ENCODE measurements around the gene PRPF38B. TPM values are rescaled to one million over a fixed set of nuclear protein-coding genes. Genes with fewer than 3 reads are reported as not detected.
A peak's percentile ranks its signal among the peaks of the same experiment; 100 is the strongest.

Gene PRPF38B
- total and polyA plus RNA-seq, 2 of the 4 experiments (the other 2 are of a cell fraction) = 9.0 to 19.3 TPM

- H3K36me3 ChIP-seq (ENCODE audit: control insufficient read depth, insufficient read depth, low read length) = no peaks in the 10 kb centered on the region
- no peaks in the 10 kb centered on the region for H4K20me1 ChIP-seq (ENCODE audit: insufficient read depth, low read length)
- intact Hi-C loops (cut with micrococcal nuclease) (no loop called here), dilution Hi-C loops (cut with HindIII; ENCODE audit: low sequenced_read_pairs, unreplicated experiment) (no loop called here), in situ Hi-C loops (cut with MboI; ENCODE audit: low sequenced_read_pairs) (no loop called here)
- no peak overlapping the region for H3K18ac ChIP-seq (ENCODE audit: low read depth, low read length)
- H3K9ac ChIP-seq (ENCODE audit: low read depth, low read length) = no peak overlapping the region
- no CpG with 5 or more reads among the region's 2 CpGs for WGBS, 2 experiments (ENCODE audit: extremely low coverage in 2 of 2, insufficient read length in 1 of 2)
- no peak overlapping the region for H4K91ac ChIP-seq (ENCODE audit: insufficient read depth, low read depth, low read length)
- no peak overlapping the region for H2AK9ac ChIP-seq (replicated peaks; ENCODE audit: low read depth, low read length, poor library complexity)
- no peak overlapping the region for H2BK5ac ChIP-seq (ENCODE audit: low read depth, low read length, poor library complexity, severe bottlenecking)
- peak overlapping the region; percentile 48; the same call in 1 of the 2 replicates for H3K4me2 ChIP-seq (ENCODE audit: low read depth, low read length)
- H2BK20ac ChIP-seq (ENCODE audit: low read depth, low read length) = no peak overlapping the region
- ChIA-PET POLR2A (ENCODE audit: unreplicated experiment) (no interaction called here), CTCF (interaction anchor here (1.3 kb wide), 1 partner anchor 12 kb away, joined by 3 read pairs; no protein-coding TSS in a partner anchor)
- no peak overlapping the region for H4K8ac ChIP-seq (ENCODE audit: low read depth in 2 of 2, low read length in 2 of 2)
- no peak overlapping the region for H3K23ac ChIP-seq (ENCODE audit: low read depth, low read length)
- DNase-seq (peak; percentile 60), ATAC-seq (ENCODE audit: low read depth) (peak; percentile 52)
- no peak overlapping the region for H3K4ac ChIP-seq (ENCODE audit: low read depth, low read length)
- no peak overlapping the region for H3K14ac ChIP-seq (replicated peaks; ENCODE audit: low read depth, low read length)
- H3K79me1 ChIP-seq (ENCODE audit: low read depth in 1 of 2, low read length in 2 of 2) = no peaks in the 10 kb centered on the region; a peak in 1 of 4 replicates
- peaks cover 25% of the 10 kb centered on the region for H3K4me1 ChIP-seq (ENCODE audit: control insufficient read depth, insufficient read depth, low read length)
- H3K27ac ChIP-seq (ENCODE audit: insufficient read depth, low read length) = no peak overlapping the region
- no peak overlapping the region for H3K56ac ChIP-seq (ENCODE audit: extremely low read depth, insufficient read depth, low read length)
- 0 out of 2 replicates have a peak, but pooled peaks cover 6% of the 10 kb centered on the region for H3K9me1 ChIP-seq (ENCODE audit: insufficient read depth, low read length)
- H2BK120ac ChIP-seq (ENCODE audit: low read depth, low read length) = no peak overlapping the region
- no peak overlapping the region for H2BK15ac ChIP-seq (ENCODE audit: low read depth, low read length)
- H2AK5ac ChIP-seq (ENCODE audit: low read depth, low read length) = no peak overlapping the region
- no peak overlapping the region for H2AFZ ChIP-seq (replicated peaks; ENCODE audit: low read length, poor library complexity)
- H3K27me3 ChIP-seq (ENCODE audit: control insufficient read depth, insufficient read depth, low read length) = no peaks in the 10 kb centered on the region
- BruUV-seq (replicated peaks) = no TSS peak
- H3K4me3 ChIP-seq (ENCODE audit: insufficient read depth, low read depth, low read length) = no peak overlapping the region
- H3K9me3 ChIP-seq (ENCODE audit: control insufficient read depth, insufficient read depth, low read length) = no peaks in the 10 kb centered on the region
- H4K5ac ChIP-seq (ENCODE audit: low read depth, low read length) = no peak overlapping the region
- TF ChIP-seq FOS (IDR thresholded peaks at IDR 0.05; ENCODE audit: low read depth, low read length) (no peak), NFE2L2 (IDR thresholded peaks at IDR 0.05; ENCODE audit: low read depth, low read length) (no peak), MAFK (IDR thresholded peaks at IDR 0.05; ENCODE audit: low read depth, low read length) (no peak), USF2 (IDR thresholded peaks at IDR 0.05; ENCODE audit: low read depth, low read length) (no peak), RFX5 (IDR thresholded peaks at IDR 0.05; ENCODE audit: low read depth, low read length) (no peak), BHLHE40 (IDR thresholded peaks at IDR 0.05; ENCODE audit: low read depth, low read length) (no peak), CEBPB (IDR thresholded peaks at IDR 0.05; ENCODE audit: low read depth, low read length) (no peak), MXI1 (IDR thresholded peaks at IDR 0.05; ENCODE audit: borderline replicate concordance, low read depth, low read length) (no peak), RAD21 (IDR thresholded peaks at IDR 0.05; ENCODE audit: low read length) (no peak), ELK1 (IDR thresholded peaks at IDR 0.05; ENCODE audit: borderline replicate concordance, low read depth, low read length) (no peak), POLR2A (IDR thresholded peaks at IDR 0.05; ENCODE audit: low read depth, low read length) (no peak), SMC3 (IDR thresholded peaks at IDR 0.05; ENCODE audit: low read depth, low read length) (no peak), MAZ (IDR thresholded peaks at IDR 0.05; ENCODE audit: borderline replicate concordance, low read depth, low read length) (no peak), CTCF (conservative IDR thresholded peaks at IDR 0.05; ENCODE audit: low read depth, low read length) (no peak), RCOR1 (IDR thresholded peaks at IDR 0.05; ENCODE audit: insufficient replicate concordance, low read length) (no peak)
Measured at GRCh38 chr1:108716437-108717230, 24.5 kb downstream of the PRPF38B start.

Measured in IMR-90 (cell line).